ENCODE results near the gene CITED2.

- no peak for TF ChIP-seq POLR2AphosphoS5 (IDR thresholded peaks at IDR 0.05; ENCODE audit: borderline replicate concordance, low read depth, low read length)
- no peak for TF ChIP-seq EZH2 (IDR thresholded peaks at IDR 0.05)
These were observed 38.0 kb downstream of the CITED2 start for GRCh38 chr6:139336488-139336887.

Measured in SK-N-MC (cell line).